Panc1 (cell line): Measurements from ENCODE around the gene NANOS3. TPM values are rescaled to one million over a fixed set of nuclear protein-coding genes. Genes with fewer than 3 reads are reported as not detected.

ENCODE experiments used
- ATAC-seq: fragments of 200-7000 bp; cut with Tn5 transposase; 2 replicates; pipeline ENCODE4 v1.9.1; 2020; ENCODE audit warnings: mild to moderate bottlenecking, moderate library complexity
- BruUV-seq: library from RNA; stranded (reverse); fragments of 400-500 nt; replicated peaks from 2 replicates; lab custom pipeline; 2021; lab: Mats Ljungman, UMichigan
- CTCF ChIA-PET: fragments of 300-600 bp; sonication (Branson Sonifier 250); formaldehyde crosslinking; loops from one replicate; lab custom pipeline; 2022; ENCODE audit warnings: antibody characterized with exemption; lab: Charles Lee
- POLR2A ChIA-PET: fragments of 300-600 bp; sonication (Branson Sonifier 250); formaldehyde crosslinking; loops from one replicate; lab custom pipeline; 2022; ENCODE audit warnings: antibody characterized with exemption; lab: Charles Lee
- DNase-seq: peaks from one replicate; pipeline ENCODE4 v3.0.0-alpha.2; 2010; ENCODE audit warnings: low read depth, low spot score
- H3K27ac ChIP-seq: 2 replicates; pipeline ENCODE4 v1.5.1; 2011; ENCODE audit warnings: mild to moderate bottlenecking, low read length, inconsistent platforms
- H3K27me3 ChIP-seq: fragments of 200-500 bp; sonication (Bioruptor generic); 2 replicates; pipeline ENCODE4 v1.6.0; 2014; ENCODE audit warnings: low read length, inconsistent platforms; ENCODE audit not compliant: control insufficient read depth, insufficient read depth
- H3K36me3 ChIP-seq: fragments of 200-500 bp; sonication (Bioruptor generic); 2 replicates; pipeline ENCODE4 v1.5.1; 2014; ENCODE audit warnings: inconsistent platforms, mild to moderate bottlenecking, low read length, moderate library complexity; ENCODE audit not compliant: control insufficient read depth, insufficient read depth
- H3K4me1 ChIP-seq: 2 replicates; pipeline ENCODE4 v1.5.1; 2011; ENCODE audit warnings: inconsistent platforms, mild to moderate bottlenecking, low read length, moderate library complexity; ENCODE audit not compliant: control insufficient read depth, insufficient read depth
- H3K4me3 ChIP-seq, 2 experiments: 2 replicates each; pipeline ENCODE4 v1.5.1; 2011 to 2012; ENCODE audit warnings: low read depth in 2 of 2, low read length in 2 of 2, mild to moderate bottlenecking in 2 of 2, inconsistent platforms in 1 of 2, moderate library complexity in 1 of 2
- H3K9me3 ChIP-seq: fragments of 200-500 bp; sonication (Bioruptor generic); 2 replicates; pipeline ENCODE4 v1.5.1; 2014; ENCODE audit warnings: low read depth, mild to moderate bottlenecking, inconsistent platforms, low read length, moderate library complexity; ENCODE audit not compliant: control insufficient read depth, insufficient read depth
- POLR2AphosphoS5 ChIP-seq: IDR thresholded peaks from 2 replicates; pipeline ENCODE4 v1.6.1; 2012; ENCODE audit warnings: mild to moderate bottlenecking, low read depth, low read length, moderate library complexity
- SIN3A ChIP-seq: IDR thresholded peaks from 2 replicates; pipeline ENCODE4 v1.6.1; 2012; ENCODE audit warnings: low read depth, mild to moderate bottlenecking, low read length, moderate library complexity, borderline replicate concordance; ENCODE audit not compliant: insufficient read depth
- TCF7L2 ChIP-seq: IDR thresholded peaks from 2 replicates; pipeline ENCODE4 v1.6.1; 2011; ENCODE audit warnings: mild to moderate bottlenecking, low read depth, low read length, inconsistent platforms
- in situ Hi-C: cut with HindIII; loops from 2 replicates; pipeline ENCODE4 v1.10.0; 2016; ENCODE audit warnings: low sequenced_read_pairs, low pct_unique_long_range_greater_than_20kb
- intact Hi-C: fragments of 100-400 bp; cut with micrococcal nuclease; formaldehyde crosslinking; loops from one replicate; pipeline ENCODE4 v1.10.0; 2022; ENCODE audit not compliant: unreplicated experiment
- total RNA-seq: library from RNA; stranded (reverse); gene quantifications from one replicate; pipeline ENCODE4 v1.2.1, GENCODE V29; 2021; ENCODE audit not compliant: unreplicated experiment
- TF ChIP-seq, protein P1 (sequence below): fragments of 450-650 bp; IDR thresholded peaks from 2 replicates; pipeline ENCODE4 v1.5.1; 2017; ENCODE audit warnings: mild to moderate bottlenecking
- TF ChIP-seq, protein P2 (sequence below), 2 experiments: IDR thresholded peaks; 2 replicates each; pipeline ENCODE4 v1.6.1; 2011 to 2012; ENCODE audit warnings: low read depth in 2 of 2, control low read depth in 1 of 2, low read length in 1 of 2, mild to moderate bottlenecking in 1 of 2, moderate library complexity in 1 of 2; ENCODE audit not compliant: insufficient read depth in 1 of 2

The NANOS3 gene
- total RNA-seq, 1 experiment from 2014 or later = 0.33 TPM

DNA sequence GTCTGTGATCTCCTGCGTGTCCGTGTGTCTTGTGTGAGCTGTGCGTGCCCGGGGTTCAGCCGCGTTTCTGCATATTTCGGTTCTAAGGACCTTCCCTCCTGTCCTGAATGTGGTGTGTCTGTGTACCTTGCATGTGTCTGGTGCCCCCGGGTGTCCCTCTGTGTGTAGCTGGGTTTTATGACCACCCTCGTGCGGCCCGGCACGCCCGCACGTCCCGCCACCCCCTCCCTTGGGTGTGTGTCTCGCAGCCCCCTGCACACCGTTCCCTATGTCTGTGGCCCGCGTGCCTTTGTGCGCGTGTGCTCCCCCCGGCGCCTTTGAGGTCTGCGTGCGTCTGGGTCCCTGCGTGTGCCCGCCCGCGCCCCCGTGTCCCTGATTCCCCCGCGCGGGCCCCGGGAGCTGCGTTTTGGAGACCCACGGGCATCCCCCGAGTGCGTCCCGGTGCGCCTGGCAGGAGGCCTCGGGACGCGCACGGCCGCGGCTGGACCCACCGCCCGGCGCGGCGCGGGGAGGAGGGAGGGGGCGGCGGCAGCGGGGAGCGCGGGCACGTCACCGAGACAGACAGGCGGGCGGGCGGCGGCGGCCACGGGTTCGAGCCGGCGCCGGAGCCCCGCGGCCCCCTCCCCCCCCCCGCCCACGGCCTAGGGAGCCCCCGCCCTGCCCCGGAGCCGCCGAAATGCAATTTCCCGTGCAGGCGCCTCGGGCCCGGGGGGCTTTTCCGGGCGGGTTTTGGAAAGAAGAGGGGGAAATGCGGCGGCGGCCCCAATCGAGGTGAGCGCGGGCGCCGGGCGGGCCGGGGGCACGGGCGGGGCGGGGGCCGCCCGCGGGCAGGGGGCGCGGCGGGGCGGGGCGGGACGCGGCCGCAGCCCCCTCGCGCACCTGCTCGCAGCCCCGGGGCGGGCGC is 12.0 kb upstream of the NANOS3 start:
- DNase-seq = no peak
- ChIA-PET CTCF (no interaction called here), POLR2A (no interaction called here)
- Histone ChIP-seq H3K9me3 (no peaks in the 10 kb centered on the region), H3K27me3 (no peaks in the 10 kb centered on the region), H3K36me3 (no peaks in the 10 kb centered on the region), H3K4me1 (peaks cover 12% of the 10 kb centered on the region), H3K4me3 (peak overlapping the region; percentile 40 to 41), H3K27ac (no peak overlapping the region)
- in situ Hi-C loops (no loop called here), intact Hi-C loops (loop anchor here (5.0 kb wide), 1 partner anchor 78 kb away; no protein-coding TSS in a partner anchor)
- ATAC-seq = no peak; the same call in 1 of the 2 replicates
- BruUV-seq = no TSS peak
- TF ChIP-seq, protein P1, sequence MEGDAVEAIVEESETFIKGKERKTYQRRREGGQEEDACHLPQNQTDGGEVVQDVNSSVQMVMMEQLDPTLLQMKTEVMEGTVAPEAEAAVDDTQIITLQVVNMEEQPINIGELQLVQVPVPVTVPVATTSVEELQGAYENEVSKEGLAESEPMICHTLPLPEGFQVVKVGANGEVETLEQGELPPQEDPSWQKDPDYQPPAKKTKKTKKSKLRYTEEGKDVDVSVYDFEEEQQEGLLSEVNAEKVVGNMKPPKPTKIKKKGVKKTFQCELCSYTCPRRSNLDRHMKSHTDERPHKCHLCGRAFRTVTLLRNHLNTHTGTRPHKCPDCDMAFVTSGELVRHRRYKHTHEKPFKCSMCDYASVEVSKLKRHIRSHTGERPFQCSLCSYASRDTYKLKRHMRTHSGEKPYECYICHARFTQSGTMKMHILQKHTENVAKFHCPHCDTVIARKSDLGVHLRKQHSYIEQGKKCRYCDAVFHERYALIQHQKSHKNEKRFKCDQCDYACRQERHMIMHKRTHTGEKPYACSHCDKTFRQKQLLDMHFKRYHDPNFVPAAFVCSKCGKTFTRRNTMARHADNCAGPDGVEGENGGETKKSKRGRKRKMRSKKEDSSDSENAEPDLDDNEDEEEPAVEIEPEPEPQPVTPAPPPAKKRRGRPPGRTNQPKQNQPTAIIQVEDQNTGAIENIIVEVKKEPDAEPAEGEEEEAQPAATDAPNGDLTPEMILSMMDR = no peak
- TF ChIP-seq, protein P2, sequence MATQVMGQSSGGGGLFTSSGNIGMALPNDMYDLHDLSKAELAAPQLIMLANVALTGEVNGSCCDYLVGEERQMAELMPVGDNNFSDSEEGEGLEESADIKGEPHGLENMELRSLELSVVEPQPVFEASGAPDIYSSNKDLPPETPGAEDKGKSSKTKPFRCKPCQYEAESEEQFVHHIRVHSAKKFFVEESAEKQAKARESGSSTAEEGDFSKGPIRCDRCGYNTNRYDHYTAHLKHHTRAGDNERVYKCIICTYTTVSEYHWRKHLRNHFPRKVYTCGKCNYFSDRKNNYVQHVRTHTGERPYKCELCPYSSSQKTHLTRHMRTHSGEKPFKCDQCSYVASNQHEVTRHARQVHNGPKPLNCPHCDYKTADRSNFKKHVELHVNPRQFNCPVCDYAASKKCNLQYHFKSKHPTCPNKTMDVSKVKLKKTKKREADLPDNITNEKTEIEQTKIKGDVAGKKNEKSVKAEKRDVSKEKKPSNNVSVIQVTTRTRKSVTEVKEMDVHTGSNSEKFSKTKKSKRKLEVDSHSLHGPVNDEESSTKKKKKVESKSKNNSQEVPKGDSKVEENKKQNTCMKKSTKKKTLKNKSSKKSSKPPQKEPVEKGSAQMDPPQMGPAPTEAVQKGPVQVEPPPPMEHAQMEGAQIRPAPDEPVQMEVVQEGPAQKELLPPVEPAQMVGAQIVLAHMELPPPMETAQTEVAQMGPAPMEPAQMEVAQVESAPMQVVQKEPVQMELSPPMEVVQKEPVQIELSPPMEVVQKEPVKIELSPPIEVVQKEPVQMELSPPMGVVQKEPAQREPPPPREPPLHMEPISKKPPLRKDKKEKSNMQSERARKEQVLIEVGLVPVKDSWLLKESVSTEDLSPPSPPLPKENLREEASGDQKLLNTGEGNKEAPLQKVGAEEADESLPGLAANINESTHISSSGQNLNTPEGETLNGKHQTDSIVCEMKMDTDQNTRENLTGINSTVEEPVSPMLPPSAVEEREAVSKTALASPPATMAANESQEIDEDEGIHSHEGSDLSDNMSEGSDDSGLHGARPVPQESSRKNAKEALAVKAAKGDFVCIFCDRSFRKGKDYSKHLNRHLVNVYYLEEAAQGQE (IDR thresholded peaks at IDR 0.05; ENCODE audit: insufficient read depth in 1 of 2, low read depth in 2 of 2, low read length in 1 of 2) = no peak
- no peak for TF ChIP-seq SIN3A
- no peak for TF ChIP-seq POLR2AphosphoS5
- TF ChIP-seq TCF7L2 = no peak

DNA sequence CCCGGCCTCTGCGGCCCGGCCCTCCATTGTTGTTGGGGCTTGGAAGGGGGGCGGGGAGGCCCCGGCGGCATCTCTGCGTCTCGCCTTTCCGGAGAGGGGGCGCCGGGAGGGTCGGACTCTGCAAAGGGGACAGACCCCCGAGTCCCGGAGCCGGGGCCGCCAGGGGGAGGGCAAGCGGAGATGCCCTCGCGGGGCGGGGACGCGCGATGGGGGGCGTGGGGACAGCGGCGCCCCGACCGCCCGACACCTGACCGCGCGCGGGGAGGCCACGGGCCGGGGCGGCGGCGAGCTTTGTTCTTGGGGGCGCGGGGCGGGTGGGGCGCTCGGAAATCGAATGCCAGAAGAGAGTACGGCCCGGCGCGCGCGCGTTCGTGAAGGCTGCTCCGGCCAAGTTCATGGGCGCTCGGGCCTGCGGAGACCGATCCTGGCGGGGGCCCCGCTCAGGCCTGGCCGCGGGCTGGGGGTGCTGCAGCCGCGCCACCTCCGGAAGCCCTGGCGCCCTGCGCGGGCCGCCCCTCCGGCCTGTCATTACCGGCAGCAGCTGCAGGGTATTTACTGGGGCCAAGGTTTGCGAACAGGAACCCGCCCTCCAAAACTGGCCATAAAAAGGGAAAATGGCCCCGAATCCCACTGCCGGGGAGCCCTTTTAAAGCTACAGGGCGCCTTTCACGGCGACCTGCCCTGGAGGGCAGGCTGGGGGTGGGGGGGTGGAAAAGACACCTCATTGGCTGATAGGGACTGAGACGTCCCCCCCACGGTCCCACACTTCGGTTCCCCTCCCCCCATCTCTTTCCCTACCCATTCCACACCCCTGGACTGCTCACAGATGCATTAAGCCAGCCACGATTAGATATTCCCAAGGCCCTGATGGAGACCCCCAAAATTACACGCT is 11.1 kb upstream of the NANOS3 start:
- CTCF ChIA-PET = interaction anchor here (0.6 kb wide), 1 partner anchor 1045 kb away, joined by 3 read pairs; no protein-coding TSS in a partner anchor
- POLR2A ChIA-PET = interaction anchor here (0.7 kb wide), 1 partner anchor 172 kb away, joined by 5 read pairs; no protein-coding TSS in a partner anchor
- Histone ChIP-seq H3K27me3 (no peaks in the 10 kb centered on the region), H3K36me3 (no peaks in the 10 kb centered on the region), H3K4me3 (peak overlapping the region; percentile 40 to 41), H3K4me1 (peaks cover 12% of the 10 kb centered on the region), H3K27ac (no peak overlapping the region), H3K9me3 (no peaks in the 10 kb centered on the region)
- no peak for ATAC-seq
- intact Hi-C loops (no loop called here), in situ Hi-C loops (no loop called here)
- no peak for DNase-seq
- TF ChIP-seq, protein P1 = no peak
- TF ChIP-seq TCF7L2 (no peak), SIN3A (no peak), POLR2AphosphoS5 (no peak)
- TF ChIP-seq, protein P2 (IDR thresholded peaks at IDR 0.05; ENCODE audit: insufficient read depth in 1 of 2, low read depth in 2 of 2, low read length in 1 of 2) = no peak
- BruUV-seq = no TSS peak
